ENCODE measurements around the gene DNAJC7.

Gene DNAJC7

DNA sequence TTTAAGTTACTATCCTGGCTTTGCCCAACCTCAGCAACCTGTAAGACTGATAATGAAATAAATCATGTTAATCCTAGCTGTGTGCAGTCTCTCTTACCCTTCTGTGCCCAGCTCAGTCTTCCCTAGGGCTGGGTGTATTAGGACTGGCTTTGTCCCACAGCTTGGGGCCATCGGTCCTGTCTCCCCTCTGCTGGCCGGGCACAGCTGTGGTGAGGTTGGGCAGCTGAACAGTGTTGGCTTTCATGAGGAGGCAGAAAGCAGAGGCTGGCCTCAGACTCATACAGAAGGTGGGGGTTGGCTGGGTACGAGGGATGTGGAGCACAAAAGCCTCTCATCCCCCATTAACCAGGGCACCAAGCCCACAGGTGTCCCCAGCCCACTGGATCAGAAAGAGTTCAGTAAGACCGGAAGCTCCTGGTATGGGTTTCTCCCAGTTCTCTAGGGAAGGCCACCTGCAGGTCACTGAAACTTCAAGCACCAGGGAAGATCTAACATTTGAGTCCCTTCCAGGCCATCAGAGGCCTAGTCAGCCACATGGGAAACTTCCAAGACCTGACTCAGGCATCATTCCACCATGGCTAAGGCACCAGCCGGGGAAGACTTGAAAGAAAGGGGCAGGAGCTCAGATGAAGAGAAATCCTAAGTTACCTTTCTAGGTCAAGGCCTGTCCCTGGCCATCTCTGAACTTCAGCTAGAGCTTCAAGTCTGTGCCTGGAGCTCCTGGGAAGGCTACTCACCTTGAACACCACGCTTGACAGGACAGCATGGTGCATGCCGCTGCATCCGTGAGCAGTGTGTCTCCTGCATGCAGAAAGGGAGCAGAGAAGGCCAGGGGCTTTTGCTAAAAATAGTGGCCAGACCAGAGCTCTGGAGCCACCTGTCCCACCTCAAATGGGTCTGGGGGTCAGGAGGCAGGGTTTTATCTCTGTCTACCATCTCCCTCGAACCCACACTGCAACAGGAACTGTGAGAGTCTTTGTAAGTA lies 41.8 kb downstream of the DNAJC7 start:
- no peak for DNase-seq (ENCODE audit: low read depth)

DNA sequence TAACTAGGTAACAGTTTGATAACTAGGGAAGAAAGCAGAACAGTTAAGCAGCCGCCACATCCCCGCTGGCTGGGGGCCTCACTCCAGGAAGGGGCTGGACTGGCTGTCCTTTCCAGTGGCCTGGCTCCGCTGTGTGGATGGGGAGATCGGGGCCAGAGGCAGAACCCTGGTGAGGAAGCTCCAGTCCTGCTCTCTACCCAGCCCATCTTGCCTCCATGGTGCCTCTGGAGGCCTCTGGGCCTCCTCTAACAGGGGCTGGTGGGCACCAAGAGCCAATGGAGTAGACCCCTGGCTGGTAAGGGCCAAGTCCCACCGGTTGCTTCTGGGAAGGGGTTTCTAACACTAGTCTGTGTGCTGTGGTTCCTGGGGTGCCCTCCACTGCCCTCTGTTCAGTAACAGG lies 42.6 kb downstream of the DNAJC7 start:
- DNase-seq (ENCODE audit: low read depth), result no peak

GRCh38 chr17:41974031-41974430 lies 43.2 kb downstream of the DNAJC7 start:
- no peak for DNase-seq (ENCODE audit: low read depth)

GRCh38 chr17:41973408-41973811 lies 43.8 kb downstream of the DNAJC7 start:
- DNase-seq (ENCODE audit: low read depth), result no peak

DNA sequence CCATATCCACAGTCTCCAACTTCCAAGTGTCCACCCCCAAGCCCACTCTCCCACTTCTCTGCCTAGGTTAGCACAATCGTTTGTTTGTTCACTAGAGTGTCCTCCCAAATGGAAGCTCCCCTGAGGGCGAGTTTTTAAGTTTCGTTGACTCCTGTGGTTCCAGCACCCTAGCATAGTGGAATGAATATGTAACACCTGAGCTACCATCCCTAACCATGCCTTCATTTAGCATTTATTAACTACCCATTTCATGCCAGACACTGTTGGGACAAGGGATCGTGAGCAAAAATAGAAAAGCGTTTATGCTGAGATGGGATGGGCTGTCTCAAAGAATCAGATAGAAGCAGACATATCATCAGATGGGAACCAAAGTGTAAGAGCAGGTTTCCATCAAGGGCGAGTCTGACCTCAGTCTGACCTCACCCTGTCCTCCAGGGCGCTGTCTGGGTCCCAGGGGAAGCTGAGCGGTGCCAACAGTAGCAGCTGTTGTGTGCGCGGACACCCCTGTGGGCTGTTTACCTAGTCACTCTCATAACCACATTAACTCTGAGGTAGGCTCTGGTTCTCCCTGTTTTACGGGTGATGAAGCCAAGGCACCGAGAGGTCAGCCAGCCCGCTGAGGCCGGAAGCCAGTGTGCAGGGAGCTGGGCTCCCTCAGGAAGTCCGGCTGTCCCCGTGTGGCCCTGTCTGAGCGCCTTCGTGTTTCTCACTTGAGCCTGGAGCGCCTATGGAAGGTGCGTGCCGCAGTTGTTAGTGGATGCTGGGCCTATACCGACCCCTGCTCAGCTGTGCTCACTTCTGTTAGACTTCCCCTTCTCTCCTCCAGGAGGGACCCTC lies 44.5 kb downstream of the DNAJC7 start:
- no peak for DNase-seq (ENCODE audit: low read depth)

- no peak for DNase-seq (ENCODE audit: low read depth)
These were observed 45.3 kb downstream of the DNAJC7 start for GRCh38 chr17:41971721-41972523.

DNA sequence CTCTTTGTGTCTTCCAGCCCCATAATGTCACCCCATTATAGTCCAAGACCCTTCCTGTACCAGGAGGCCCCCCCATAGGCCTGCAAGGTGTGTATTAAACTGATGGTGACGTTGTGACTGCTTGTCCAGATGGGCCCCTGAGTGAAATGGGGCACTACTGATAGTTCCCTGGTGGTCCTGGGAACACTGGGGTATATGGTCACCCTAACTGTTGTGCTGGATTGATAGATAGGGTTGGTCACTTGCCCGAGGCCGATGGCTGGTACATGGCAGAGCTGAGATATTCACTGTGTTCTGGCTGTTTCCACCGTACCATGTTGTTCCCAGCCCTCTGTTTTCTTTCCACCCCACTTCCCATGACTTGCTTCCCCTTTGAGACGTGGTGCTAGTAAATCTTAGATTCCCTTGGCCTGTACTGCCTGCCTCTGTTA lies 46.3 kb downstream of the DNAJC7 start:
- no peak for DNase-seq (ENCODE audit: low read depth)

DNA sequence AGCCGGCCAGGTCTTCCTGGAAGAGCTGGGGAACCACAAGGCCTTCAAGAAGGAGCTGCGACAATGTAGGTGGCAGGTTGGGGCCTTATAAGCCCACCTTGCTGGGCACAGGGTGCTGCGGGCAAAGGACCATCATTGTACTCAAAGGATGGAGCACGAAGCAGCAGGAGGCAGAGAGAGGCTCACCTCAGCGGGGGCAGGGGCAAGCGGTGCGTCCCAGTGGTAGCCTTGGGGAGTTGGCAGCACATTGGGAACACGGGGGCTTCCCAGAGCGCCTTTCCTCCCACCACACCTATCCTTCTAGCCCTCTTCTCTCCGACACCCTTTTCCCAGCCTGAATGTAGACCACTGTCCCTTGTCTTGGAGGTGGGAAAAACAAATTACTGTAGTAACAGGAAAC lies 48.6 kb downstream of the DNAJC7 start:
- DNase-seq (ENCODE audit: low read depth), result no peak

DNA sequence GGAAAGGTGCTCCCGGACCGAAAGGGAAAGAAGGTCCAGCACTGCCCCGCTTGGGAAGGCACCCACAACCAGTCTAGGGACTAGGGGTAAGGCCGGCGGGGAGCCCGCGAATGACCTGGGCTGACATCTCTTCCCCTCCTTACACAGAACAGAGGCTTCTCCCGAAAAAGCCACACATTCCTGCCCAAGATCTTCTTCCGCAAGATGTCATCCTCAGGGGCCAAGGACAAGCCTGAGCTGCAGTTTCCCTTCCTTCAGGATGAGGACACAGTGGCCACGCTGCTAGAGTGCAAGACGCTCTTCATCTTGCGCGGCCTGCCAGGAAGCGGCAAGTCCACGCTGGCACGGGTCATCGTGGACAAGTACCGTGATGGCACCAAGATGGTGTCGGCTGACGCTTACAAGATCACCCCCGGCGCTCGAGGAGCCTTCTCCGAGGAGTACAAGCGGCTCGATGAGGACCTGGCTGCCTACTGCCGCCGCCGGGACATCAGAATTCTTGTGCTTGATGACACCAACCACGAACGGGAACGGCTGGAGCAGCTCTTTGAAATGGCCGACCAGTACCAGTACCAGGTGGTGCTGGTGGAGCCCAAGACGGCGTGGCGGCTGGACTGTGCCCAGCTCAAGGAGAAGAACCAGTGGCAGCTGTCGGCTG lies 49.2 kb downstream of the DNAJC7 start:
- no peak for DNase-seq (ENCODE audit: low read depth)

DNA sequence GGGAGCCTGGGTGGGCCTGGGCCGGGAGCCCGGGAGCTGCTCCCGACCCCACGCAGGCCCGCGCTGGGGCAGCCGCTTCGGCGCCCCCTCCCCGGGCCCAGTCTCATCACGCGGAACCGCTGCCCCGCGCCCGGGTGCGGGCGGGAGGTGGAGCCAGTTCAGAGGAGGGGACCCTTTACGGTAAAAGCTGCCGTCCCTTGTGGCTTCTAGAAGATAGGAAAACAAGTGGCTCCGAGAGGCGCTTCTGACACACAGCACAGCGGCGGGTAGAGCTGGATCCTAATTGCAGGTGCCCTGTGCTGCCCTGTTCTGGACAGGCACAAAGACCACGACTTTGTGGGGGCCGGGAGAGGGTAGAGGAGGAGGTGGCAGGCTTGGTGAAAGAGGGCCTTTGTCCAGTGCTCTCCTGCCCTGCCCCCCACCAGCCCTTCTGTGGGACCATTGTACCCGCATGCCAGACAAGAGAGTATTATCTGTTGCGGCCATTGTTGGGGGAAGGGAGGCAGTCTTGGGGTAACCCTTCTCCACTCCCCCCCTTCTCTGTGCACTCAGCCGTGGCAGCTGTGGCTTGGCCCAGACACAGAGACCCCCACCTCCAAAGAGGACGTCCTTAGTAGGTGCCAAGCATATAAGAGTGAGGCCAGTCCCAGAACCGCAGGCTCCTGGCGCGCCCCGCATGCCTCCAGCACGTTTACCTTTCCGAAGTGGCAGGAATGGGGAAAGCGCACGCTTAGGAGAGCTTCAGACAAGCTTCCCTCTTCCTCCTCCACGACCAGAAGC lies 49.9 kb downstream of the DNAJC7 start:
- no peak for DNase-seq (ENCODE audit: low read depth)

DNA sequence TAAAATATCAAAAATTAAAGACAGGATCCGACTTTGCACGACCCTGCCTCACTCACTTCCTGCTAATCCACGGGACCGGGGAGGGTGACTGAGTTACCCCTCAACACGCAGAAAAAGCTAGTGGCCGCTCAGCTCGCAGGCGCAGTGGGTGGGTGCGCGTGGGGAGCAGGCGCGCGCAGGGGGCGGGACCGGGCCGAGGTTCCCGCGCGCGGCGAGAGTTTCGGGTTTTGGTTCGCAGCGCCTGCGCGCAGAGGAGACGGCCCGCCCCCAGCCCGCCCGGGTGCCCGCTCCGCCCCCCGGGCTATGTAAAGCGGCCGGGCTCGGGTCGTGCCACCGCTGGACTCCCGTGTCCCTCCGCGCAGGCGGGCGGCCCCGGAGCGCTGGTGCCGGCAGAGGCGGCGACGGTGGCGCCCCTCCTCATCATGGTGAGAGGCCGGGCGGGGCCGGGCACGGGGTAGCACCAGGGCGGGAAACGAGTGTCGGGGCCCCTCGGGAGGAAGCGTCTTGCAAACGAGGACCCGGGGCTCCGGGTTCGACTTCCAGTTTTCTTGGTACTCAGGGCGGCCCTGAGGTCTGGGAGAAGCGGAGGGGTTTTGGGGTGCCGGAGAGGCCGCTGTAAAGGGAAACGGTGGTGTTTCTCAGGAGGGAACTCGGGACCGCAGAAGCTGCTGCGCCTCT lies 50.6 kb downstream of the DNAJC7 start, which contains the start of gene CNP:
TSS of gene CNP (plus strand) at position 333 of the 678 bp plus-strand sequence. CDS start at position 423, 90 bp downstream.
- peak; percentile 85 for DNase-seq (ENCODE audit: low read depth)

DNA sequence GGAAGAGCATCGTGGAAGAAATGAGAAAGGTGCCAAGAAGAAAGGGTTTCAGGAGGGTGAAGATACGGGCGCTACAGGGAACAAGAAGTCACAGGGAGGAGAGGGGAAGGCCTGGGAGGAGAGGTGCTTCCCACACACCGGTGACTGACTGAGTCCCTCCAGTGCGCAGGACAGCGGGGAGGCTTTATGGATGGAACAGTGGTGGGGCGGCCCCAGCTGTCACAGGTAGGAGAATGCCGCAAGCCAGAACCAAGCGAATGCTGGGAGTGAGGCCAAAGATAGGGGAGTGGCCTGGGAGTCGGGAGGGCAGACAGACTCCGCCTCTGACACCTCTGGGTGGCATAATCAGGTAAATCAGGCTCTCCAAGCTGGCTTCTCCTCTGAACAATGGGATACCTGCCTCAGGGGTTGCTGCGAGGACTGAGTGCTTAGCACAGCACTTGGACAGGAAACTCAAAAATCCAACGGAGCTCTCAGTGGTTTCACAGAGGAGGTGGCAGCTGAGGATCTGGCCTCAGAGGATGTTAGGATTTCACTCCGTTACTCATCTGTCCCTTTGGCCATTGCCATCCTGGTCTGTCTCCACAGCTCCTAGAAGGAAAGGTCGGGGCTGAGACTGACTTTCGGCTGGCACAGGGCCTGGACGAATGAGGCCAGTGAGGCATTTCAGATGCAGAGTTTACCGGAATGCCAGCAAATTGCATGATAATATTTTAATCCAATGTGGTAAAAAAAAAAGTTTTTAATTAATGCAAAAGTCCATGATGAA lies 51.4 kb downstream of the DNAJC7 start:
- DNase-seq (ENCODE audit: low read depth), result peak; percentile 54

DNA sequence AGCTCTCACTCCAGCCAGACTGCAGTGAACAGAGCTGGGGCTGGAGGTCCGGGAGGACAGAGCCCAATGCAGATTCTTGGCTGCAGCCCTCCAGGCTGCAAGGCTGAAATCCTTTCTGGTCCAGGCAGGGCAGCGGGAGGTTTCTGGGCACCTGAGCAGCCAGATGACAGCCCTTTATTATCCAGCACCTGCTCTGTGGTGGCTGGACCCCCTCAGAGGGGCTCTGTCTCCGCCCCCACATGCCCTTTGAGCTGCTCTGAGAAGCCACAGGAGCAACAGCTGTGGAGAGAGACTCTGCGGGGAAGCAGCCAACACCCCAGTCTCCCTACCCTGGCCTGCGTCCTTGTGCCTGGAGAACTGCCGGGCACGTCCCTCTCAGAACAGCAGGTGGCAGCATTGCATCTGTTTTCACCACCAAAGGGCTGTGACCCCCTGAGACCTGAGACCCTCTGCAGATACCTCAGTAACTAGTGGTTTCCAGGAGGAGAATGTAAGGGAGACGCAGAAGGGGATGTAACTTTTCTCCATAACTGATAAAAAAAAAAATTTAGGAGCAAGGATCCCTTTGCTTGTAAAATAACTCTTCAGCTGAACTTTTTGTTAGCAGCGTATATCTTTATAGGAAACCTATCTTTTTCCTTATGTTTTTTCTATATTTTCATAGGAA lies 54.3 kb downstream of the DNAJC7 start:
- DNase-seq (ENCODE audit: low read depth), result peak; percentile 58

DNA sequence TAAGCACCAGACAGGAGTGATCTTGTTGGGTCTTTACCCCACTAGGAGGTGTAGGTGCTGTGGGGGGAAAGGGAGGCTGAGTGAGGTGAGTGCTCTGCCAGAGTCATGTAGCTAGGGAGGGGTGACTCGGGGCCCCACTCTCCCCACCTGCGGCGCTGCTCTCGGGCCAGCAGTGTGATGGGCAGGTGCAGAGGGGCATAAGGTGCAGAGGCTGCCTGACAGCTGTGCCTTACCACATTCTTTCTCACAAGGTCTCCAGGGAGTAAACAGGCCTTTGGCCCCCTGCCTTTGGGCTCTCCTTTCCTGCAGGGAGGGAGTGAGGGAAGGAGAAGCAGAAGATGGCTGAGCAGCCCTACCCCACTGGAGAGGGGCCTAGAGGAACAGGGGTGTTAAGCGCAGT lies 55.1 kb downstream of the DNAJC7 start:
- no peak for DNase-seq (ENCODE audit: low read depth)

DNA sequence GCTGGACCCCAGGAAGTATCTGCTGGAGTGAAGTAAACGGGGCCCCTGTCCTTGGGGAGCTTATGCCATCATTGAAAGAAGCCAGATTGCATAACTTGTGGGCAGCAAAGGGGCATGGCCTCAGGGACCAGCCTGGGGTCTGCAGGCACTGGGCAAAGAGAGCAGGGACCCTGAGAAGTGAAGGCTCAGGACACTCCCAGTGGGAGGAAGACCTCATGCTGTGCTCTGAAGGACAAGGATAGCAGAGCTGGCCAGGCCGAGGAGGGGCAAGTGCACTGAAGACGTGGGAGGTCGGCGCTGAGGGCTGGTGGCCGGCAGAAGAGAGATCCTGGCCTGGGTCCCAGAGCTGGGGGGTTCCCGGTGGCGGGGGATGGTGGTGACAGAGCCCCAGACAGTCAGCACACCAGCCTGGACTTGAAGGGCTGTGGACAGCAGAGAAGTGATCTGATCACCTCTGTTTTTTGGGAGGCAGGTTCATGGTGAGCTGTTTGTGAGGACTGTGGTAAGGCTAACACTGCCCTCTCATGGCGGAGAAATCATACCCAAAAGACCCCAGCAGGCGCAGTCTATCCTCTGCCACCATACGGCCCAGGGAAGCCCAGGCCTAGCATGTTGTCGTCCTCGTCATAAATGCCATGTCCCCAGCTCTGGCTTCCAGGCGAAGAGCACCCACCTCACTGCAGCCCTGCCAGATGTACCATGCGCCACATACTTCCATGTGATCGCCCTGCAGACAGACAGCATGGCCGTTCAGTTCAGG lies 57.7 kb downstream of the DNAJC7 start:
- DNase-seq (ENCODE audit: low read depth), result no peak

GRCh38 chr17:41959030-41959335 lies 58.3 kb downstream of the DNAJC7 start:
- no peak for DNase-seq (ENCODE audit: low read depth)

- DNase-seq (ENCODE audit: low read depth), result no peak
These were observed 59.3 kb downstream of the DNAJC7 start for GRCh38 chr17:41957869-41958439.
